Measurements from ENCODE around the gene PITPNM3.

DNA sequence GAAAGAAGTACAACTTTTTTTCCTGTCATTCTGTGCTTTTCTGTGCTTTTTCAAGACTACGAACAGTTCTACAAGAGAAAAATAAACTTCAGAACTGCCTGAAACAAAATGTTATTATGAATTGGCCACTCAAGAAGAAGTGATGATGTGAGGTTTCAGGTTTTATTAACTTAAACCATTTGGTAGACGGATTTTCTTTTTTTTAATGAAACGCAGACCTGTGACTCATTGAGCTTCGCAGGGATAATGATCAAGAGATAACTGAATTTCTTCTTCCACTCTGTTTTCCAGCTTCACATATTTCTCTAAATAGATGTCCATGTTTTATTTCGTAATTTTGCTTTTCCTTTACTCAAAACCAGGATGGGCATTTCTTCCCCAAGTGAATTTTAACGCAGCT, 154.1 kb downstream of the PITPNM3 start:
- TF ChIP-seq, protein P1, sequence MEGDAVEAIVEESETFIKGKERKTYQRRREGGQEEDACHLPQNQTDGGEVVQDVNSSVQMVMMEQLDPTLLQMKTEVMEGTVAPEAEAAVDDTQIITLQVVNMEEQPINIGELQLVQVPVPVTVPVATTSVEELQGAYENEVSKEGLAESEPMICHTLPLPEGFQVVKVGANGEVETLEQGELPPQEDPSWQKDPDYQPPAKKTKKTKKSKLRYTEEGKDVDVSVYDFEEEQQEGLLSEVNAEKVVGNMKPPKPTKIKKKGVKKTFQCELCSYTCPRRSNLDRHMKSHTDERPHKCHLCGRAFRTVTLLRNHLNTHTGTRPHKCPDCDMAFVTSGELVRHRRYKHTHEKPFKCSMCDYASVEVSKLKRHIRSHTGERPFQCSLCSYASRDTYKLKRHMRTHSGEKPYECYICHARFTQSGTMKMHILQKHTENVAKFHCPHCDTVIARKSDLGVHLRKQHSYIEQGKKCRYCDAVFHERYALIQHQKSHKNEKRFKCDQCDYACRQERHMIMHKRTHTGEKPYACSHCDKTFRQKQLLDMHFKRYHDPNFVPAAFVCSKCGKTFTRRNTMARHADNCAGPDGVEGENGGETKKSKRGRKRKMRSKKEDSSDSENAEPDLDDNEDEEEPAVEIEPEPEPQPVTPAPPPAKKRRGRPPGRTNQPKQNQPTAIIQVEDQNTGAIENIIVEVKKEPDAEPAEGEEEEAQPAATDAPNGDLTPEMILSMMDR (IDR thresholded peaks at IDR 0.05 in 8 of 11, conservative IDR thresholded peaks at IDR 0.05 in 3 of 11): no peak
- TF ChIP-seq POLR2A (IDR thresholded peaks at IDR 0.05): no peak
- no peak for TF ChIP-seq POLR2AphosphoS5 (IDR thresholded peaks at IDR 0.05)

Measured in spleen (tissue), 7 donors.